Ovary (tissue), 3 donors: Measurements from ENCODE around the gene LPAR1.

ENCODE experiments used
- CTCF ChIP-seq, 3 donors: fragments of 450-650 bp in 2 of 3; fragments of 200-600 bp in 1 of 3; IDR thresholded peaks; one replicate each; pipeline versions ENCODE4 v1.5.1 to v1.8.0; 2016 to 2022; ENCODE audit warnings: antibody characterized with exemption in 3 of 3, mild to moderate bottlenecking in 1 of 3
- EP300 ChIP-seq: sonication (generic); formaldehyde crosslinking; IDR thresholded peaks from one replicate; pipeline ENCODE4 v1.6.1; 2017; ENCODE audit warnings: antibody characterized with exemption
- POLR2A ChIP-seq: fragments of 450-650 bp; IDR thresholded peaks from one replicate; pipeline ENCODE4 v1.6.1; 2017; ENCODE audit warnings: antibody characterized with exemption, mild to moderate bottlenecking, moderate library complexity
- donor health status: DM: no; HTN: no; CAD: no.

- no peak for TF ChIP-seq POLR2A
- no peak for TF ChIP-seq EP300
- no peak for TF ChIP-seq CTCF (IDR thresholded peaks at IDR 0.05)
These were observed 142.9 kb downstream of the LPAR1 start for GRCh38 chr9:110895147-110895905.
